ENCODE results near the gene ERG28. TPM values are rescaled to one million over a fixed set of nuclear protein-coding genes. Genes with fewer than 3 reads are reported as not detected.

Gene ERG28
- total and polyA plus RNA-seq, 2 donors (not counting 1 experiment from before 2014, with no cell fraction given), result 13.5 to 43.9 TPM

Other genes starting within 250 kb of the ERG28 start
- gene JDP2, start 232.9 kb downstream of the ERG28 start, total RNA-seq, result 86.3 and 95.3 TPM in 2 replicates
- 32.4 and 40.8 TPM in 2 replicates for gene JDP2, start 232.9 kb downstream of the ERG28 start, polyA plus RNA-seq
- gene BATF, start 138.4 kb downstream of the ERG28 start, total RNA-seq, result 0.50 and 0.51 TPM in 2 replicates
- gene BATF, start 138.4 kb downstream of the ERG28 start, polyA plus RNA-seq, result 0.21 TPM in 1 of 2 replicates, not detected in the other
- gene FLVCR2, start 82.3 kb downstream of the ERG28 start, total RNA-seq, result 2.1 and 7.3 TPM in 2 replicates
- gene FLVCR2, start 82.3 kb downstream of the ERG28 start, polyA plus RNA-seq, result 4.1 and 7.0 TPM in 2 replicates
- 18.2 and 23.8 TPM in 2 replicates for gene TTLL5, start 370 bp upstream of the ERG28 start, total RNA-seq
- gene TTLL5, start 370 bp upstream of the ERG28 start, polyA plus RNA-seq, result 14.0 and 16.1 TPM in 2 replicates

Measured in fibroblast of lung (primary cell).